Fibroblast of lung (primary cell): ENCODE measurements around the gene SCRN2. TPM values are rescaled to one million over a fixed set of nuclear protein-coding genes. Genes with fewer than 3 reads are reported as not detected.

Source experiments
- DNase-seq, 2 donors: peaks; one replicate each; pipeline versions ENCODE4 v3.0.0 to v3.0.0-alpha.2; 2010; ENCODE audit warnings: low read depth in 2 of 2
- H2AFZ ChIP-seq: 2 replicates; pipeline ENCODE4 v1.5.1; 2012; ENCODE audit warnings: low read length, control low read depth, inconsistent platforms
- H3K27ac ChIP-seq: 2 replicates; pipeline ENCODE4 v1.5.1; 2011; ENCODE audit warnings: low read length, control low read depth; ENCODE audit not compliant: insufficient read depth
- H3K27me3 ChIP-seq: 2 replicates; pipeline ENCODE4 v1.5.1; 2011; ENCODE audit warnings: mild to moderate bottlenecking, low read length; ENCODE audit not compliant: control insufficient read depth, insufficient read depth
- H3K36me3 ChIP-seq: 2 replicates; pipeline ENCODE4 v1.5.1; 2011; ENCODE audit warnings: low read length; ENCODE audit not compliant: control insufficient read depth, insufficient read depth
- H3K4me1 ChIP-seq: 2 replicates; pipeline ENCODE4 v1.5.1; 2011; ENCODE audit warnings: low read length; ENCODE audit not compliant: control insufficient read depth, insufficient read depth; ENCODE audit errors: extremely low read depth
- H3K4me2 ChIP-seq: 2 replicates; pipeline ENCODE4 v1.5.1; 2011; ENCODE audit warnings: low read length, control low read depth; ENCODE audit not compliant: insufficient read depth; ENCODE audit errors: extremely low read depth
- H3K4me3 ChIP-seq, 4 experiments: fragments of 200-600 bp in 1 of 4; sonication (generic) in 1 of 4; replicated peaks in 1 of 4; 2 replicates each; pipeline ENCODE4 v1.5.1; 2011 to 2016; ENCODE audit warnings: low read length in 4 of 4, low read depth in 3 of 4, mild to moderate bottlenecking in 3 of 4, control low read depth in 2 of 4, inconsistent platforms in 1 of 4, mixed read lengths in 1 of 4; ENCODE audit not compliant: insufficient read depth in 1 of 4; ENCODE audit errors: control extremely low read depth in 1 of 4
- H3K79me2 ChIP-seq: 2 replicates; pipeline ENCODE4 v1.5.1; 2012; ENCODE audit warnings: mild to moderate bottlenecking, low read length, inconsistent platforms; ENCODE audit not compliant: control insufficient read depth, insufficient read depth
- H3K9ac ChIP-seq: 2 replicates; pipeline ENCODE4 v1.5.1; 2011; ENCODE audit warnings: mild to moderate bottlenecking, low read length, control low read depth; ENCODE audit not compliant: insufficient read depth
- H3K9me3 ChIP-seq: 2 replicates; pipeline ENCODE4 v1.5.1; 2012; ENCODE audit warnings: low read depth, low read length; ENCODE audit not compliant: control insufficient read depth, insufficient read depth
- H4K20me1 ChIP-seq: 2 replicates; pipeline ENCODE4 v1.5.1; 2011; ENCODE audit warnings: low read length; ENCODE audit not compliant: control insufficient read depth, insufficient read depth; ENCODE audit errors: extremely low read depth
- CTCF ChIP-seq, 2 donors: IDR thresholded peaks in 1 of 2; conservative IDR thresholded peaks in 1 of 2; 1 replicate in 1 of 2; 2 replicates in 1 of 2; pipeline ENCODE4 v1.5.1; 2011 to 2012; ENCODE audit warnings: low read length in 2 of 2, control low read depth in 1 of 2, inconsistent platforms in 1 of 2, low read depth in 1 of 2, mild to moderate bottlenecking in 1 of 2
- EZH2 ChIP-seq: IDR thresholded peaks from 2 replicates; pipeline ENCODE4 v1.5.1; 2012; ENCODE audit warnings: low read length, control low read depth, mild to moderate bottlenecking; ENCODE audit errors: missing control alignments
- polyA plus RNA-seq, 2 donors: library from polyadenylated mRNA; depleted of rRNA in 1 of 2; stranded (reverse) in 1 of 2; unstranded in 1 of 2; fragments of >200 nt; gene quantifications; 2 replicates each; pipeline ENCODE4 v1.2.1, GENCODE V29; 2011 to 2012; ENCODE audit warnings: missing spikeins in 1 of 2
- total RNA-seq: library from RNA; depleted of rRNA; stranded (reverse); fragments of >200 nt; gene quantifications from 2 replicates; pipeline ENCODE4 v1.2.1, GENCODE V29; 2014

SCRN2 gene
- total and polyA plus RNA-seq, 2 donors (not counting 1 experiment from before 2014, with no cell fraction given): 10.6 to 40.8 TPM

GRCh38 chr17:47840001-47840741, 902 bp downstream of the SCRN2 start:
- peaks cover 7% of the 10 kb centered on the region for H3K4me1 ChIP-seq
- no peak for DNase-seq
- H2AFZ ChIP-seq: peak overlapping the region; percentile 97
- H3K79me2 ChIP-seq: no peaks in the 10 kb centered on the region
- no peaks in the 10 kb centered on the region for H4K20me1 ChIP-seq
- peak overlapping the region; percentile 79 to 92 (median 90) for H3K4me3 ChIP-seq
- H3K9me3 ChIP-seq: no peaks in the 10 kb centered on the region
- no peak for TF ChIP-seq EZH2
- no peak for TF ChIP-seq CTCF (conservative IDR thresholded peaks at IDR 0.05 in 1 of 2, IDR thresholded peaks at IDR 0.05 in 1 of 2; ENCODE audit: low read depth in 1 of 2, low read length in 2 of 2)
- peak overlapping the region; percentile 96 for H3K4me2 ChIP-seq
- H3K9ac ChIP-seq: peak overlapping the region; percentile 67
- peak overlapping the region; percentile 61 for H3K27ac ChIP-seq
- H3K36me3 ChIP-seq: no peaks in the 10 kb centered on the region
- peaks cover 9% of the 10 kb centered on the region for H3K27me3 ChIP-seq

DNA sequence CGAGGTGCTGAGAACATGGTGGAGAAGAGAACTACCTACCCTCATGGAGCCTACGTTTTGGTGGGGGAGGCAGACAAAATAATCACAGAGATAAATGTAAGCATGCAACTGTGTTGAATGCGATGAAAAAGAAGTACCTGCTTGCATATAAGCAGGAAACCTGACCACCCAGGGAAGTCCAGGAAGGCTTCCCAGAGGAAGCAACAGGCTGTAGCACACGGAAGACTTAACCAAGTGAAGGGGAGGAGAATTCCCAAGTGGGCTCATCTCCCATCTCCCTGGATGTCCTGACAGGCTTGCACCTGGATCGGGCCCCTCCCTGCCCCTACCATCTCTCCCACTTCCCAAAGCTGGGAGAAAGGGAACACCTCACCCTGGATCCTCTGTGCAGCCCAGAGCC, 2.0 kb downstream of the SCRN2 start:
- no peak overlapping the region for H3K9ac ChIP-seq
- H3K36me3 ChIP-seq: no peaks in the 10 kb centered on the region
- no peak overlapping the region for H3K4me3 ChIP-seq
- H2AFZ ChIP-seq: no peak overlapping the region
- DNase-seq: no peak
- no peaks in the 10 kb centered on the region for H4K20me1 ChIP-seq
- H3K4me2 ChIP-seq: no peak overlapping the region
- H3K79me2 ChIP-seq: no peaks in the 10 kb centered on the region
- peaks cover 7% of the 10 kb centered on the region for H3K4me1 ChIP-seq
- no peaks in the 10 kb centered on the region for H3K27me3 ChIP-seq
- H3K9me3 ChIP-seq: no peaks in the 10 kb centered on the region
- no peak overlapping the region for H3K27ac ChIP-seq
- no peak for TF ChIP-seq CTCF (conservative IDR thresholded peaks at IDR 0.05 in 1 of 2, IDR thresholded peaks at IDR 0.05 in 1 of 2; ENCODE audit: low read depth in 1 of 2, low read length in 2 of 2)
- no peak for TF ChIP-seq EZH2

GRCh38 chr17:47838636-47839035, 2.4 kb downstream of the SCRN2 start:
- Histone ChIP-seq H3K4me3 (no peak overlapping the region), H3K36me3 (no peaks in the 10 kb centered on the region), H3K79me2 (no peaks in the 10 kb centered on the region), H3K9me3 (no peaks in the 10 kb centered on the region), H3K27me3 (no peaks in the 10 kb centered on the region), H3K9ac (no peak overlapping the region), H3K27ac (no peak overlapping the region), H3K4me1 (peaks cover 7% of the 10 kb centered on the region), H4K20me1 (no peaks in the 10 kb centered on the region), H2AFZ (no peak overlapping the region), H3K4me2 (no peak overlapping the region)
- TF ChIP-seq CTCF (conservative IDR thresholded peaks at IDR 0.05 in 1 of 2, IDR thresholded peaks at IDR 0.05 in 1 of 2; ENCODE audit: low read depth in 1 of 2, low read length in 2 of 2) (no peak), EZH2 (no peak)
- no peak for DNase-seq
